ENCODE measurements around the gene TMEM219. TPM values are rescaled to one million over a fixed set of nuclear protein-coding genes. Genes with fewer than 3 reads are reported as not detected.

Gene TMEM219
- total and polyA plus RNA-seq, 10 of the 15 experiments (the other 5 are each of a cell fraction or from before 2014, with no cell fraction given), result 33.6 to 74.6 (median 56.5) TPM

DNA sequence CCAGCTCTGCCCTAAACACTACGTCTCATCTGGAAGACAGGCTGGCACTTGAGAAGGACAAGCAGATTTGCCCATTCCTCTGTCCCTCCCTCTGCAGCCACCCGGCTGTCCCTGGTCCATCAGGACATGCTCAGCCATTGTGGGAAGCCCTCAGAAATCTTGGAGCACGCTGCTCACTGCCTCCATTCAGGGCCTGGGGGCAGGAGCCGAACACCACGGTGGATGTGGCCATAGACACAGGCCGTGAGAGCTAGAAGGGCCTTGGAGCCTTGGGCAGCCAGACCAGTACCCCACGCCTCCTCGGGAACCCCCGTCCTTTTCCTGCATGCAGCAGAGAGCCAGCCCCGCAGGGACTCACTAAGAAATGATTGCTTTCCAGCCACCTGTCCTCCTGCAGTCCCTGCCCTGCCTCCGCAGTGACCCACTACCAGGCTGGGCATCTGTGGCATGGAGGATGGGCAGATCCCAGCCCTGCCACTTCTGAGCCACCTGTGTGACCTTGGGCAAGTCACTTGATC is 45.6 kb downstream of the TMEM219 start (continued):
- TF ChIP-seq, protein P1, sequence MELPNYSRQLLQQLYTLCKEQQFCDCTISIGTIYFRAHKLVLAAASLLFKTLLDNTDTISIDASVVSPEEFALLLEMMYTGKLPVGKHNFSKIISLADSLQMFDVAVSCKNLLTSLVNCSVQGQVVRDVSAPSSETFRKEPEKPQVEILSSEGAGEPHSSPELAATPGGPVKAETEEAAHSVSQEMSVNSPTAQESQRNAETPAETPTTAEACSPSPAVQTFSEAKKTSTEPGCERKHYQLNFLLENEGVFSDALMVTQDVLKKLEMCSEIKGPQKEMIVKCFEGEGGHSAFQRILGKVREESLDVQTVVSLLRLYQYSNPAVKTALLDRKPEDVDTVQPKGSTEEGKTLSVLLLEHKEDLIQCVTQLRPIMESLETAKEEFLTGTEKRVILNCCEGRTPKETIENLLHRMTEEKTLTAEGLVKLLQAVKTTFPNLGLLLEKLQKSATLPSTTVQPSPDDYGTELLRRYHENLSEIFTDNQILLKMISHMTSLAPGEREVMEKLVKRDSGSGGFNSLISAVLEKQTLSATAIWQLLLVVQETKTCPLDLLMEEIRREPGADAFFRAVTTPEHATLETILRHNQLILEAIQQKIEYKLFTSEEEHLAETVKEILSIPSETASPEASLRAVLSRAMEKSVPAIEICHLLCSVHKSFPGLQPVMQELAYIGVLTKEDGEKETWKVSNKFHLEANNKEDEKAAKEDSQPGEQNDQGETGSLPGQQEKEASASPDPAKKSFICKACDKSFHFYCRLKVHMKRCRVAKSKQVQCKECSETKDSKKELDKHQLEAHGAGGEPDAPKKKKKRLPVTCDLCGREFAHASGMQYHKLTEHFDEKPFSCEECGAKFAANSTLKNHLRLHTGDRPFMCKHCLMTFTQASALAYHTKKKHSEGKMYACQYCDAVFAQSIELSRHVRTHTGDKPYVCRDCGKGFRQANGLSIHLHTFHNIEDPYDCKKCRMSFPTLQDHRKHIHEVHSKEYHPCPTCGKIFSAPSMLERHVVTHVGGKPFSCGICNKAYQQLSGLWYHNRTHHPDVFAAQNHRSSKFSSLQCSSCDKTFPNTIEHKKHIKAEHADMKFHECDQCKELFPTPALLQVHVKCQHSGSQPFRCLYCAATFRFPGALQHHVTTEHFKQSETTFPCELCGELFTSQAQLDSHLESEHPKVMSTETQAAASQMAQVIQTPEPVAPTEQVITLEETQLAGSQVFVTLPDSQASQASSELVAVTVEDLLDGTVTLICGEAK (IDR thresholded peaks at IDR 0.05; ENCODE audit: borderline replicate concordance), result no peak
- TF ChIP-seq, protein P2, sequence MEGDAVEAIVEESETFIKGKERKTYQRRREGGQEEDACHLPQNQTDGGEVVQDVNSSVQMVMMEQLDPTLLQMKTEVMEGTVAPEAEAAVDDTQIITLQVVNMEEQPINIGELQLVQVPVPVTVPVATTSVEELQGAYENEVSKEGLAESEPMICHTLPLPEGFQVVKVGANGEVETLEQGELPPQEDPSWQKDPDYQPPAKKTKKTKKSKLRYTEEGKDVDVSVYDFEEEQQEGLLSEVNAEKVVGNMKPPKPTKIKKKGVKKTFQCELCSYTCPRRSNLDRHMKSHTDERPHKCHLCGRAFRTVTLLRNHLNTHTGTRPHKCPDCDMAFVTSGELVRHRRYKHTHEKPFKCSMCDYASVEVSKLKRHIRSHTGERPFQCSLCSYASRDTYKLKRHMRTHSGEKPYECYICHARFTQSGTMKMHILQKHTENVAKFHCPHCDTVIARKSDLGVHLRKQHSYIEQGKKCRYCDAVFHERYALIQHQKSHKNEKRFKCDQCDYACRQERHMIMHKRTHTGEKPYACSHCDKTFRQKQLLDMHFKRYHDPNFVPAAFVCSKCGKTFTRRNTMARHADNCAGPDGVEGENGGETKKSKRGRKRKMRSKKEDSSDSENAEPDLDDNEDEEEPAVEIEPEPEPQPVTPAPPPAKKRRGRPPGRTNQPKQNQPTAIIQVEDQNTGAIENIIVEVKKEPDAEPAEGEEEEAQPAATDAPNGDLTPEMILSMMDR (IDR thresholded peaks at IDR 0.05 in 2 of 3, conservative IDR thresholded peaks at IDR 0.05 in 1 of 3; ENCODE audit: control insufficient read depth in 2 of 3, extremely low read depth in 1 of 3, insufficient read depth in 1 of 3, low read depth in 3 of 3, low read length in 3 of 3), result no peak

DNA sequence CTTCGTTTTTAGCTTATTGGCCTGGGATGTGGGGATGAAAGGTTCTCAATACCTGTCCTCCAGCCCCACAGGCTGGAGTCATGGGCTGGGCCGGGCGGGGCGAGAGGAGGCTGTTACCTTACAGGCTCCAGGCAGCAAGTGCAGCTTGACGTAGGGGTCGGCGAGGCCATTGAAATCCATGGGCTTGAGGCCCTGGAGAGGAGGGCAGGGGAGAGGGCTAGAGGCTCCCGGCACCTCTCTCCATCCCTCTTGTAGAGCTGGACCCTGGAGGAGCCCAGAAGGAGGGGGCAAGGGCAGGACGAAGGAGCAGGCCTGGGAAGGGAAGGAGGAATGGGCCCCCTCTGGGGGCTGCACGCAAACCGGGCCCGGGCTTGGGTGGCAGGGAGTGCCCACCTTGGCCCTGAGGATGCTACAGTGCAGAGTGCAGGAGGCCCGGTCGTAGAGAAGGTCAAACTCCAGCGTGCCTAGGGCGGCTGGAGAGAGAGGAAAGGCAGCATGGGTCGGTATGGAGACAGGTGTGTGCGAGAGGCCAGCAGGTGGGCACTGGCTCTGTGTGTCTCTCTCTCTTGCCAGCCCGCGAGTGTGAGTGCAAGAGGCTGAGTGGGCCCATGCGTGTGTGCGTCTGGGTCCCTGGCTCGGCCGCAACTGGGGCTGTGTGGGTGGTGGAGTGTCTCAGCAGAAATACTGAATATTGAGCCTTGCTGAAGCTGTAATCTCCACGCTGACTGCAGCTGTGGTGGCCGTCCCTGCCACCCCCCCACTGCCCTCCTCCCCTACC is 47.4 kb downstream of the TMEM219 start:
- ChIA-PET RAD21 (ENCODE audit: unreplicated experiment) (no interaction called here), POLR2A (no interaction called here), CTCF (no interaction called here), SMC1A (ENCODE audit: uncharacterized antibody, unreplicated experiment) (no interaction called here)
- intact Hi-C loops (cut with micrococcal nuclease; ENCODE audit: unreplicated experiment), result no loop called here
- H3K9ac ChIP-seq (ENCODE audit: control insufficient read depth, insufficient read depth, low read length), result no peak overlapping the region
- no peaks in the 10 kb centered on the region for H4K20me1 ChIP-seq (ENCODE audit: control insufficient read depth, insufficient read depth)
- in situ Hi-C loops (cut with MboI), result loop anchor here (25.0 kb wide), 1 partner anchor 897 kb away; no protein-coding TSS in a partner anchor
- H3K4me2 ChIP-seq (ENCODE audit: control insufficient read depth, insufficient read depth), result no peak overlapping the region
- DNase-seq (ENCODE audit: low read depth, low spot score), result no peak
- H3K27me3 ChIP-seq (replicated peaks in 1 of 2; ENCODE audit: control insufficient read depth in 2 of 2, insufficient read depth in 2 of 2, low read length in 1 of 2), result peaks cover 3 to 7% of the 10 kb centered on the region in 2 experiments; a peak in 3 of 4 replicates
- H3K27ac ChIP-seq (ENCODE audit: control insufficient read depth, insufficient read depth), result no peak overlapping the region
- FAIRE-seq, result no peak
- no peak for ATAC-seq
- H3K79me2 ChIP-seq (ENCODE audit: control insufficient read depth, insufficient read depth, low read length), result no peaks in the 10 kb centered on the region
- no peaks in the 10 kb centered on the region for H3K4me1 ChIP-seq (ENCODE audit: control insufficient read depth, insufficient read depth, low read length)
- 34% methylated on average over 26 of the region's 26 CpGs for WGBS (ENCODE audit: insufficient coverage, insufficient replicate concordance, low lambda C conversion rate, missing lambda C conversion rate)
- no peak overlapping the region for H3K4me3 ChIP-seq
- no peaks in the 10 kb centered on the region for H3K9me3 ChIP-seq (replicated peaks; ENCODE audit: control insufficient read depth, insufficient read depth, low read length)
- H2AFZ ChIP-seq (ENCODE audit: control insufficient read depth, low read depth, low read length), result no peak overlapping the region
- no peaks in the 10 kb centered on the region; a peak in 1 of 4 replicates for H3K36me3 ChIP-seq (ENCODE audit: control insufficient read depth in 2 of 2, insufficient read depth in 2 of 2, low read length in 1 of 2)
- BruUV-seq (replicated peaks), result no TSS peak
- TF ChIP-seq MTA3 (IDR thresholded peaks at IDR 0.05; ENCODE audit: borderline replicate concordance, low read length) (no peak), KAT2A (conservative IDR thresholded peaks at IDR 0.05; ENCODE audit: control insufficient read depth, low read depth, low read length) (no peak), CEBPB (IDR thresholded peaks at IDR 0.05; ENCODE audit: borderline replicate concordance in 1 of 2, low read depth in 2 of 2, low read length in 2 of 2) (no peak), WRNIP1 (IDR thresholded peaks at IDR 0.05; ENCODE audit: borderline replicate concordance, low read depth, low read length) (no peak), MTA2 (IDR thresholded peaks at IDR 0.05; ENCODE audit: low read depth) (no peak), RAD51 (IDR thresholded peaks at IDR 0.05) (no peak)
- TF ChIP-seq, protein P3, sequence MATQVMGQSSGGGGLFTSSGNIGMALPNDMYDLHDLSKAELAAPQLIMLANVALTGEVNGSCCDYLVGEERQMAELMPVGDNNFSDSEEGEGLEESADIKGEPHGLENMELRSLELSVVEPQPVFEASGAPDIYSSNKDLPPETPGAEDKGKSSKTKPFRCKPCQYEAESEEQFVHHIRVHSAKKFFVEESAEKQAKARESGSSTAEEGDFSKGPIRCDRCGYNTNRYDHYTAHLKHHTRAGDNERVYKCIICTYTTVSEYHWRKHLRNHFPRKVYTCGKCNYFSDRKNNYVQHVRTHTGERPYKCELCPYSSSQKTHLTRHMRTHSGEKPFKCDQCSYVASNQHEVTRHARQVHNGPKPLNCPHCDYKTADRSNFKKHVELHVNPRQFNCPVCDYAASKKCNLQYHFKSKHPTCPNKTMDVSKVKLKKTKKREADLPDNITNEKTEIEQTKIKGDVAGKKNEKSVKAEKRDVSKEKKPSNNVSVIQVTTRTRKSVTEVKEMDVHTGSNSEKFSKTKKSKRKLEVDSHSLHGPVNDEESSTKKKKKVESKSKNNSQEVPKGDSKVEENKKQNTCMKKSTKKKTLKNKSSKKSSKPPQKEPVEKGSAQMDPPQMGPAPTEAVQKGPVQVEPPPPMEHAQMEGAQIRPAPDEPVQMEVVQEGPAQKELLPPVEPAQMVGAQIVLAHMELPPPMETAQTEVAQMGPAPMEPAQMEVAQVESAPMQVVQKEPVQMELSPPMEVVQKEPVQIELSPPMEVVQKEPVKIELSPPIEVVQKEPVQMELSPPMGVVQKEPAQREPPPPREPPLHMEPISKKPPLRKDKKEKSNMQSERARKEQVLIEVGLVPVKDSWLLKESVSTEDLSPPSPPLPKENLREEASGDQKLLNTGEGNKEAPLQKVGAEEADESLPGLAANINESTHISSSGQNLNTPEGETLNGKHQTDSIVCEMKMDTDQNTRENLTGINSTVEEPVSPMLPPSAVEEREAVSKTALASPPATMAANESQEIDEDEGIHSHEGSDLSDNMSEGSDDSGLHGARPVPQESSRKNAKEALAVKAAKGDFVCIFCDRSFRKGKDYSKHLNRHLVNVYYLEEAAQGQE (IDR thresholded peaks at IDR 0.05; ENCODE audit: low read depth, low read length), result no peak

Data from GM12878 (cell line).